ENCODE results near the gene LPP.

The LPP gene

DNA sequence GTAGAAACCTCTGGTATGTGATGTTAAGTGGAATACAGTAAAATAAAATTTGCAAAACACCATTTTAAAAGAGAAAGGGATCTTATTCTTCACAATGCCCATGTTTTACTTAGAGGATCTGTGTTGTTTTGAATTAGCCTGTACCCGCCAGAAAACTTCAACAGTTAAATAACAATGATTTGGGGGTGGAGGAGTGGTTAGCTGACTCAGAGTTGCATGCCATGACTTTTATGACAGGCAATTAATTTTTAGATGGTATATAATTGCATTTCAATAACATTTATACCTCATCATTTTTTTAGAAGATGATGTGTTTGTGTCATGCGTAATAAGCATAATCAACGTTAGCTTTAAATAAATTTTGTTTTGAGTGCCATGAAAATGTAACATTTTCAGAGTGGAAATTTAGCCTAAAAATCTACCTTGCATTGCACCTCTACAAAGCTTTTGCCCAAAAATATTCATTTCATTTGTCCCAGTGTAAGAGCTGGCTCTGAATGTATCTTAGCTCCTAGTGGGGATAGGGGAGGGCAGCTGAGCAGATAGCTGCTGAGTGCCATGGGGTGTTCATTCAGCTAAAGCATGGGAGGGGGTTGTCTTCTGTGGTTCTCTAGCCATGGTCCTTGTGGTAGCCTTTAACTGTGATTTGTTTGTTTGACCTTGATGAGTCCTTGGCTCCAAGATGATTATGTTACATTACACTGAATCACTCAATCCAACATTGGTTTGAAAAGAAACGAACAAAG is 379.8 kb downstream of the LPP start:
- no peak overlapping the region for H3K4me3 ChIP-seq (ENCODE audit: low read depth, low read length)
- in situ Hi-C loops (cut with HindIII; ENCODE audit: low sequenced_read_pairs), result no loop called here
- TF ChIP-seq, protein P1, sequence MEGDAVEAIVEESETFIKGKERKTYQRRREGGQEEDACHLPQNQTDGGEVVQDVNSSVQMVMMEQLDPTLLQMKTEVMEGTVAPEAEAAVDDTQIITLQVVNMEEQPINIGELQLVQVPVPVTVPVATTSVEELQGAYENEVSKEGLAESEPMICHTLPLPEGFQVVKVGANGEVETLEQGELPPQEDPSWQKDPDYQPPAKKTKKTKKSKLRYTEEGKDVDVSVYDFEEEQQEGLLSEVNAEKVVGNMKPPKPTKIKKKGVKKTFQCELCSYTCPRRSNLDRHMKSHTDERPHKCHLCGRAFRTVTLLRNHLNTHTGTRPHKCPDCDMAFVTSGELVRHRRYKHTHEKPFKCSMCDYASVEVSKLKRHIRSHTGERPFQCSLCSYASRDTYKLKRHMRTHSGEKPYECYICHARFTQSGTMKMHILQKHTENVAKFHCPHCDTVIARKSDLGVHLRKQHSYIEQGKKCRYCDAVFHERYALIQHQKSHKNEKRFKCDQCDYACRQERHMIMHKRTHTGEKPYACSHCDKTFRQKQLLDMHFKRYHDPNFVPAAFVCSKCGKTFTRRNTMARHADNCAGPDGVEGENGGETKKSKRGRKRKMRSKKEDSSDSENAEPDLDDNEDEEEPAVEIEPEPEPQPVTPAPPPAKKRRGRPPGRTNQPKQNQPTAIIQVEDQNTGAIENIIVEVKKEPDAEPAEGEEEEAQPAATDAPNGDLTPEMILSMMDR (IDR thresholded peaks at IDR 0.05; ENCODE audit: low read depth, low read length, missing control alignments), result no peak
- DNase-seq (ENCODE audit: low read depth), result no peak

DNA sequence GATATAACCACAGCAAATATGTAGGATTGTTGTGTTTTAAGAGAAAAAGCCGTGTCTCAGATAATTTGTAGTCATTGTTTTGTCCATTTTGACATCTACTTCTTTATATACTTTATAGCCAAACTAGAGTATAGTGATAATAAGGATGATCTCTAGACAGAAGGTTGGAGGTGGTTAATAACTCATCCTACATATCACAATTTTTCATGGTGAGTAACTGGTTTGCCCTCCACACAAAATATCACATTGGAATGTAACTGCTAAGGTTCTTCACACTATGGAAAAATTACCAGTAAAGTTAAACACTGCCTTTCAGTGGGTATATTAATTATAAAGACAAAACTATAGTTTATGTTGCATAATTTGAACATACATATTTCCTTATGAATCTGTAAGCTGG is 380.7 kb downstream of the LPP start:
- TF ChIP-seq, protein P1 (IDR thresholded peaks at IDR 0.05; ENCODE audit: low read depth, low read length, missing control alignments), result no peak
- H3K4me3 ChIP-seq (ENCODE audit: low read depth, low read length), result no peak overlapping the region
- no peak for DNase-seq (ENCODE audit: low read depth)
- in situ Hi-C loops (cut with HindIII; ENCODE audit: low sequenced_read_pairs), result no loop called here

DNA sequence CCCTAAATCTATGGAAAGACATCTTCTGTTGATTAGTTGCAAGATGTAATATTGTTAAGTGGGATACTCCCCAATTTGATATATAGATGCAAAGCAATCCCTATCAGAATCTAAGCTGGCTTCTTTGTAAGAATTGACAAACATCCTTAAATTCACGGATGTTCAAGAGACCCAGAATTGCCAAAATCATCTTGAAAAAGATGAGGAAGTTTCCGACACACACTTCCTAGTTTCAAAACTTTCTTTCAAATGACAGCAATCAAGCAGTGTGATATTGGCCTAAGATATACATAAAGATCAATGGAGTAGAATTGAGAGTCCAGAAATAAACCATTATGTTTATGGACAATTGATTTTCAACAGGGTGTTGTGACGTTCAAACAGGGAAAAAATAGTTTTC is 383.6 kb downstream of the LPP start:
- in situ Hi-C loops (cut with HindIII; ENCODE audit: low sequenced_read_pairs), result no loop called here
- DNase-seq (ENCODE audit: low read depth), result no peak
- no peak overlapping the region for H3K4me3 ChIP-seq (ENCODE audit: low read depth, low read length)
- TF ChIP-seq, protein P1 (IDR thresholded peaks at IDR 0.05; ENCODE audit: low read depth, low read length, missing control alignments), result no peak

DNA sequence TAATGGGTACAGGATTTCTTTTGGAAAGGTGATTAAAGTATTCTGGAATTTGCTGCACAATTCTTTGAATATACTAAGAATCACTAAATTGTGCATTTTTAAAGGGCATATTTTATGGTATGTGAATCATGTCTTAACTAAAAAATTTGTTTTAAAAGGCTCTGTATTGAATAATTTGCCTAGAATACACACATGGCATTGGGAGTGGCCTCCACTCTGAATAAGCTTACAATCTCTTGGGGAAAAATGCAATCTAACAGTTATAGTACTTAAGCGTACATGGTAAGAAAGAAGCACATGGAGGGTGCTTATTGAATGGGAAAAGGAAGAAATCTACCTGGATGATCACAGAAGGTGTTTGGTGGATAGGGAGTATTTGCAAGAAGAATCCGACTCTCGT is 385.1 kb downstream of the LPP start:
- DNase-seq (ENCODE audit: low read depth), result no peak
- H3K4me3 ChIP-seq (ENCODE audit: low read depth, low read length), result no peak overlapping the region
- TF ChIP-seq, protein P1 (IDR thresholded peaks at IDR 0.05; ENCODE audit: low read depth, low read length, missing control alignments), result no peak
- in situ Hi-C loops (cut with HindIII; ENCODE audit: low sequenced_read_pairs), result no loop called here

GRCh38 chr3:188539631-188540194 is 385.8 kb downstream of the LPP start:
- no peak overlapping the region for H3K4me3 ChIP-seq (ENCODE audit: low read depth, low read length)
- in situ Hi-C loops (cut with HindIII; ENCODE audit: low sequenced_read_pairs), result no loop called here
- TF ChIP-seq, protein P1 (IDR thresholded peaks at IDR 0.05; ENCODE audit: low read depth, low read length, missing control alignments), result no peak
- peak; percentile 32 for DNase-seq (ENCODE audit: low read depth)

DNA sequence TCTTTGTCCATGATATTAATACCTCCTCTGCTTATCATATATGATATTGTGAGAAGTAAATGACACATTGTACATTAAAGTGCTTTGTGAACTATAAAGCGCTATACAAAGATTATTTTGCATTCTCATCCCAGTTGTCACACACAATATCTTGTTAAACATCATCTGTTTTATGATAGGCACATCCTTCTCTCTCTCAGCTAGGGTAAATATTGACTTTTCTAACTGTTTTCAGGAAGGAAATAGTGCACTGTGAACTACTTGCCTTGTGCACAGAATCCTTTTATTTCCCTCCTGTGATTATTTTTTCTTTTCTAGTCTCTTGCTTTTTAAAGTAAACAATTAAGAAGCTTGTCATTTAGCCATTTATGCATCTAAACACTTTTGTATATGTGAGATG is 388.2 kb downstream of the LPP start:
- in situ Hi-C loops (cut with HindIII; ENCODE audit: low sequenced_read_pairs), result no loop called here
- TF ChIP-seq, protein P1 (IDR thresholded peaks at IDR 0.05; ENCODE audit: low read depth, low read length, missing control alignments), result no peak
- DNase-seq (ENCODE audit: low read depth), result no peak
- H3K4me3 ChIP-seq (ENCODE audit: low read depth, low read length), result no peak overlapping the region
